Measurements from ENCODE around the gene CMPK2.
"Not testable (repeated sequence)": the region's sequence is repeated elsewhere in the genome, so short reads cannot be mapped to it uniquely, and the experiment has no call there.

The CMPK2 gene

GRCh38 chr2:6864923-6865345, 773 bp downstream of the CMPK2 start:
- TF ChIP-seq, protein P1, sequence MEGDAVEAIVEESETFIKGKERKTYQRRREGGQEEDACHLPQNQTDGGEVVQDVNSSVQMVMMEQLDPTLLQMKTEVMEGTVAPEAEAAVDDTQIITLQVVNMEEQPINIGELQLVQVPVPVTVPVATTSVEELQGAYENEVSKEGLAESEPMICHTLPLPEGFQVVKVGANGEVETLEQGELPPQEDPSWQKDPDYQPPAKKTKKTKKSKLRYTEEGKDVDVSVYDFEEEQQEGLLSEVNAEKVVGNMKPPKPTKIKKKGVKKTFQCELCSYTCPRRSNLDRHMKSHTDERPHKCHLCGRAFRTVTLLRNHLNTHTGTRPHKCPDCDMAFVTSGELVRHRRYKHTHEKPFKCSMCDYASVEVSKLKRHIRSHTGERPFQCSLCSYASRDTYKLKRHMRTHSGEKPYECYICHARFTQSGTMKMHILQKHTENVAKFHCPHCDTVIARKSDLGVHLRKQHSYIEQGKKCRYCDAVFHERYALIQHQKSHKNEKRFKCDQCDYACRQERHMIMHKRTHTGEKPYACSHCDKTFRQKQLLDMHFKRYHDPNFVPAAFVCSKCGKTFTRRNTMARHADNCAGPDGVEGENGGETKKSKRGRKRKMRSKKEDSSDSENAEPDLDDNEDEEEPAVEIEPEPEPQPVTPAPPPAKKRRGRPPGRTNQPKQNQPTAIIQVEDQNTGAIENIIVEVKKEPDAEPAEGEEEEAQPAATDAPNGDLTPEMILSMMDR (IDR thresholded peaks at IDR 0.05; ENCODE audit: low read depth, low read length) = no peak
- no peak for DNase-seq
- Histone ChIP-seq H3K9me3 (no peaks in the 10 kb centered on the region; the same call in 1 of the 2 replicates), H3K27me3 (no peaks in the 10 kb centered on the region), H3K4me1 (peaks cover 10% of the 10 kb centered on the region), H3K4me3 (ENCODE audit: low read depth, low read length) (peak overlapping the region; percentile 65), H3K36me3 (no peaks in the 10 kb centered on the region)

GRCh38 chr2:6864231-6864754, 1.4 kb downstream of the CMPK2 start:
- Histone ChIP-seq H3K27me3 (no peaks in the 10 kb centered on the region), H3K9me3 (no peaks in the 10 kb centered on the region; the same call in 1 of the 2 replicates), H3K4me1 (peaks cover 10% of the 10 kb centered on the region), H3K4me3 (ENCODE audit: low read depth, low read length) (no peak overlapping the region), H3K36me3 (no peaks in the 10 kb centered on the region)
- no peak for DNase-seq
- TF ChIP-seq, protein P1 (IDR thresholded peaks at IDR 0.05; ENCODE audit: low read depth, low read length) = no peak

- no peaks in the 10 kb centered on the region for H3K36me3 ChIP-seq
- no peaks in the 10 kb centered on the region; the same call in 1 of the 2 replicates for H3K9me3 ChIP-seq
- DNase-seq = peak; percentile 85
- peaks cover 10% of the 10 kb centered on the region for H3K4me1 ChIP-seq
- TF ChIP-seq, protein P1 (IDR thresholded peaks at IDR 0.05; ENCODE audit: low read depth, low read length) = no peak
- no peak overlapping the region for H3K4me3 ChIP-seq (ENCODE audit: low read depth, low read length)
- H3K27me3 ChIP-seq = no peaks in the 10 kb centered on the region
Measured at GRCh38 chr2:6863792-6864191, 1.9 kb downstream of the CMPK2 start.

DNA sequence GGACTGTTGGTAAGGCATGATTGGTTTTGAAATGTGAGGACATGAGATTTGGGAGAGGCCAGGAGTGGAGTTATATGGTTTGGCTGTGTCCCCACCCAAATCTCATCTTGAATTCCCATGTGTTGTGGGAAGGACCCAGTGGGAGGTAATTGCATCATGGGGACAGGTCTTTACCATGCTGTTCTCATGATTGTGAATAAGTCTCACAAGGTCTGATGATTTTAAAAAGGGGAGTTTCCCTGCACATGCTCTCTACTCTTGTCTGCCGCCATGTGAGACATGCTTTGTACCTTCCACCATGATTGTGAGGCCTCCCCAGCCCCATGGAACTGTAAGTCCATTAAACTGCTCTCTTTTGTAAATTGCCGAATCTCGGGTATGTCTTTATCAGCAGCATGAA, 5.4 kb downstream of the CMPK2 start:
- peaks cover 10% of the 10 kb centered on the region for H3K4me1 ChIP-seq
- no peaks in the 10 kb centered on the region; the same call in 1 of the 2 replicates for H3K9me3 ChIP-seq
- no peak overlapping the region for H3K4me3 ChIP-seq (ENCODE audit: low read depth, low read length)
- H3K27me3 ChIP-seq = no peaks in the 10 kb centered on the region
- TF ChIP-seq, protein P1 (IDR thresholded peaks at IDR 0.05; ENCODE audit: low read depth, low read length) = no peak
- no peaks in the 10 kb centered on the region for H3K36me3 ChIP-seq
- no peak for DNase-seq

DNA sequence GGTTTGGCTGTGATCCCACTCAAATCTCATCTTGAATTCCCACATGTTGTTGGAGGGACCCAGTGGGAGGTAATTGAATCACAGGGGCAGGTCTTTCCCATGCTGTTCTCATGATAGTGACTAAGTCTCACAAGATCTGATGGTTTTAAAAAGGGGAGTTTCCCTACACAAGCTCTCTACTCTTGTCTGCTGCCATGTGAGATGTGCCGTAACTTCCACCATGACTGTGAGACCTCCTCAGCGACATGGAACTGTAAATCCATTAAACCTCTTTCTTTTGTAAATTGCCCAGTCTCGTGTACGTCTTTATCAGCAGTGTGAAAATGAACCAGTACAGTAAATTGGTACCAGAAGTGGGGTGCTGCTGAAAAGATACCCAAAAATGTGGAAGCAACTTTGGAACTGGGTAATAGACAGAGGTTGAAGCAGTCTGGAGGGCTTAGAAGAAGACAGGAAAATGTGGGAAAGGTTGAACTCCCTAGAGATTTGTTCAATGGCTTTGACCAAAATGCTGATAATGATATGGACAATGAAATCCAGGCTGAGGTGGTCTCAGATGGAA, 7.2 kb downstream of the CMPK2 start:
- not testable (repeated sequence) for H3K36me3 ChIP-seq; DNase-seq; H3K9me3 ChIP-seq; H3K27me3 ChIP-seq; H3K4me1 ChIP-seq; H3K4me3 ChIP-seq (ENCODE audit: low read depth, low read length)

DNA sequence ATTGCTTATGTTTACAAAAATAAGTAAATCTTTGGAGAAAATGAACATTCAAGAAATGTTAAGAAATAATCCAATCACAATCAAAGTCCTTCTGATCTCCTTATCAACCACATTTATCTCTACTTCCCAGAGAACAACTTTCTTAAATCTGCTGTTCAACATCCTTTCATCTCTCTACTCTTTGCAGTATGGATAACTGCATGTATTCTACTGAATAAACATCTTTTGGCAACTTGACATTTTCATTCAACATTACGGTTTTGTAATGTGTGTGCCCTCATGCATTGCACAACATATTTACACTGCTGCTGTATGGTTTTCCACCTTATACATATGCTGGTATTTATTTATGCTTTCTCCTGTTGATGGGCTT, 9.2 kb downstream of the CMPK2 start:
- TF ChIP-seq, protein P1 (IDR thresholded peaks at IDR 0.05; ENCODE audit: low read depth, low read length) = no peak
- no peaks in the 10 kb centered on the region for H3K36me3 ChIP-seq
- H3K4me3 ChIP-seq (ENCODE audit: low read depth, low read length) = no peak overlapping the region
- H3K4me1 ChIP-seq = no peaks in the 10 kb centered on the region
- no peak for DNase-seq
- no peaks in the 10 kb centered on the region for H3K27me3 ChIP-seq
- H3K9me3 ChIP-seq = no peaks in the 10 kb centered on the region; the same call in 1 of the 2 replicates
